GM19035 (cell line): ENCODE data around the gene ROR1.
"Not testable (repeated sequence)": the region's sequence is repeated elsewhere in the genome, so short reads cannot be mapped to it uniquely, and the experiment has no call there.

Experiments used
- ATAC-seq: cut with Tn5 transposase; IDR thresholded peaks from one replicate; pipeline ENCODE4 v1.9.1; 2021; ENCODE audit not compliant: unreplicated experiment

ROR1 gene

GRCh38 chr1:63821091-63822005 lies 47.5 kb downstream of the ROR1 start:
- no peak for ATAC-seq

GRCh38 chr1:63822540-63822939 lies 48.7 kb downstream of the ROR1 start:
- no peak for ATAC-seq

GRCh38 chr1:63824451-63824850 lies 50.6 kb downstream of the ROR1 start:
- no peak for ATAC-seq

- ATAC-seq: no peak
Observed at GRCh38 chr1:63825111-63825510, 51.3 kb downstream of the ROR1 start.

- ATAC-seq: not testable (repeated sequence)
Observed at GRCh38 chr1:63826246-63826861, 52.5 kb downstream of the ROR1 start.

- ATAC-seq: no peak
Observed at GRCh38 chr1:63827411-63828321, 53.8 kb downstream of the ROR1 start.

GRCh38 chr1:63828322-63829044 lies 54.7 kb downstream of the ROR1 start:
- no peak for ATAC-seq

- ATAC-seq: no peak
Observed at GRCh38 chr1:63829349-63830327, 55.8 kb downstream of the ROR1 start.

GRCh38 chr1:63831409-63831808 lies 57.6 kb downstream of the ROR1 start:
- no peak for ATAC-seq

GRCh38 chr1:63833363-63834119 lies 59.7 kb downstream of the ROR1 start:
- no peak for ATAC-seq

- no peak for ATAC-seq
Observed at GRCh38 chr1:63835128-63835527, 61.3 kb downstream of the ROR1 start.

GRCh38 chr1:63836374-63836773 lies 62.6 kb downstream of the ROR1 start:
- ATAC-seq: no peak

GRCh38 chr1:63836830-63837229 lies 63.0 kb downstream of the ROR1 start:
- ATAC-seq: no peak

GRCh38 chr1:63843010-63843409 lies 69.2 kb downstream of the ROR1 start:
- no peak for ATAC-seq

GRCh38 chr1:63843884-63844283 lies 70.1 kb downstream of the ROR1 start:
- no peak for ATAC-seq

- ATAC-seq: no peak
Observed at GRCh38 chr1:63845346-63845745, 71.5 kb downstream of the ROR1 start.

- no peak for ATAC-seq
Observed at GRCh38 chr1:63847308-63847910, 73.6 kb downstream of the ROR1 start.

- no peak for ATAC-seq
Observed at GRCh38 chr1:63848733-63849132, 74.9 kb downstream of the ROR1 start.
